GM19240 (cell line): ENCODE measurements around the gene ENO4.

Experiments used
- DNase-seq: peaks from one replicate; pipeline ENCODE4 v3.0.0; 2011; ENCODE audit warnings: low spot score; ENCODE audit not compliant: insufficient read length

Gene ENO4

GRCh38 chr10:116910910-116911309, 61.6 kb downstream of the ENO4 start:
- DNase-seq: no peak

GRCh38 chr10:116912162-116912561, 62.9 kb downstream of the ENO4 start:
- DNase-seq: no peak

- no peak for DNase-seq
Measured at GRCh38 chr10:116913695-116914094, 64.4 kb downstream of the ENO4 start.

- no peak for DNase-seq
Measured at GRCh38 chr10:116915340-116915739, 66.0 kb downstream of the ENO4 start.

DNA sequence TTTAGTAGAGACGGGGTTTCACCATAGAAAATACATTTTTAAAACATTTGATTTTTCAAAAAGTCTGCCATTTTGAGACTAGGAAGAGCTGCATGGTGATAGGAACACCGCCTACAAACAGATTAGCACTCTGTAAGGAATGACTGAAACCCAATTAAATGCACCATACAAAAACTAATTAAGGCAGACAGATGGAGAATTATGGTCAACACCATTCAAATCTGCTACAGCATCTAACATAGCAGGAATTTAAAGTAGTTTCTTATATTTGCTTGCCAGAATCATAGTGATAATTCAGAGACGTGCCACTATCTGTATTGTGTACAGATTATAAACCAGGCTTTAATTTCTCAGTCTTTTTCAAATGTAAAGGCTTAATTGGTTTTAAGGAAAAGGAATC, 68.2 kb downstream of the ENO4 start:
- DNase-seq: no peak

GRCh38 chr10:116918583-116918982, 69.3 kb downstream of the ENO4 start:
- DNase-seq: no peak

DNA sequence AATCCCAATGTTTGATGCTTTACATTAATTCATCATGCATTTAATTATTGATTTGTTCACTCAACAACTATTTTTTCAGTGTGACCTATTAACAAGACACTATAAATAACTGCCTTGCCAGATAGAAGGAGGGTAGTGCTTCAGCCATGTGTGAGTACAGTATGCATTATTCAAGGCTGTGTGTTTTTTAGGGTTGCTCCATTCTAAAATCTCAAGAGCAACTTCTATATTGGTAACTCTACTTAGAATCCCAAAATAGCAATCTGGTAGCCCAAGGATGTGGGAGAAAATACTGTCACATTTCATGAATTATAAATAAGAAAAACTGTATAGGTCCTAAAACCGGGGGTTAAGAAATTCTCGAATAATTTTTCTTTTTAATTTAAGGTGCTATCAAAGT, 69.9 kb downstream of the ENO4 start:
- DNase-seq: no peak

- no peak for DNase-seq
Measured at GRCh38 chr10:116919706-116920105, 70.4 kb downstream of the ENO4 start.

DNA sequence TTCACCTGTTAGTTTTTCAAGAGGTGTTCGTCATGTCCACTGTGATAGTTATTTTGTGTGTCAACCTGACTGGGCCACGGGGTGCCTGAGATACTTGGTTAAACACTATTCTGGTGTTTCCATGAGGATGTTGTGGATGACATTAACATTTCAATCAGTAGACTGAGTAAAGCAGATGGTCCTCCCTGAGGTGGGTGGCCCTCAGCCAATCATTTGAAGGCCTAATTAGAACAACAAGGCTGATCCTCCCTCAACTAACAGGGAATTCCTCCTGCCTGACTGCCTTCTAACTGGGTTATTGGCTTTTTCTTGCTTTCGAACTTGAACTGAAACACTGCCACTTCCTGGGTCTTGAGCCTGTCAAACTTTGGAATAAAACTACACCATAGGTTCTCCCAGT, 75.8 kb downstream of the ENO4 start:
- no peak for DNase-seq

DNA sequence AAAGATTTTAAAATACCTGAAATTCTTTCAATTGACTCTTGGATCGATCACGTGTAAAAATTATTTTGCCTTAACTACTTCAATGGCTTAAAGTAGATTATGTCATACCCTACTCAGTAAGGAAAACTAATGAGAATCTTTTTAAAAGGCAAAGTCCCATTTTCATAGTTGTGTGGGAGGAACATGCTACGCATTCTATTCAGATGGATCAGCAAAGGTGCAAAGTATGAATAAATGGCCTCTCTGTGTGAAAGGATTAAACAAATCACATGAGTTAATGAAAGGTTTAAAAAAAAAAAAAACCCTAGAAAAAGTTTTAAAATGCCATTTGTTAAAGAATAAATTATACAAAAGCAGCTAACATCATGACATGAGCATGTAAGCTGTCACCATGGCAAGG, 77.1 kb downstream of the ENO4 start:
- DNase-seq: no peak

- no peak for DNase-seq
Measured at GRCh38 chr10:116931806-116932205, 82.5 kb downstream of the ENO4 start.
